H9 (cell line): Measurements from ENCODE around the gene UMAD1. TPM values are rescaled to one million over a fixed set of nuclear protein-coding genes. Genes with fewer than 3 reads are reported as not detected.

Experiments used
- DNase-seq: peaks from one replicate; pipeline ENCODE4 v3.0.0-alpha.2; 2017
- H2AFZ ChIP-seq: one replicate; pipeline ENCODE4 v1.6.1; 2013; ENCODE audit warnings: mild to moderate bottlenecking, low read length, control low read depth, moderate library complexity
- H2AK5ac ChIP-seq: 2 replicates; pipeline ENCODE4 v1.6.1; 2013; ENCODE audit warnings: low read length, control low read depth, mixed read lengths; ENCODE audit not compliant: insufficient read length
- H2BK120ac ChIP-seq: one replicate; pipeline ENCODE4 v1.6.1; 2013; ENCODE audit warnings: low read depth, mild to moderate bottlenecking, low read length, control low read depth, inconsistent platforms; ENCODE audit not compliant: poor library complexity, severe bottlenecking
- H2BK12ac ChIP-seq: 2 replicates; pipeline ENCODE4 v1.6.1; 2013; ENCODE audit warnings: low read length, control low read depth, mixed read lengths, low read depth; ENCODE audit not compliant: insufficient read length
- H2BK15ac ChIP-seq: 2 replicates; pipeline ENCODE4 v1.6.1; 2013; ENCODE audit warnings: low read depth, low read length, control low read depth
- H2BK20ac ChIP-seq: one replicate; pipeline ENCODE4 v1.6.1; 2013; ENCODE audit warnings: low read depth, mild to moderate bottlenecking, low read length, control low read depth, inconsistent platforms; ENCODE audit not compliant: poor library complexity, severe bottlenecking
- H2BK5ac ChIP-seq: 2 replicates; pipeline ENCODE4 v1.6.1; 2013; ENCODE audit warnings: low read length, control low read depth, mixed read lengths; ENCODE audit not compliant: insufficient read length
- H3K14ac ChIP-seq: 2 replicates; pipeline ENCODE4 v1.6.1; 2013; ENCODE audit warnings: low read length, control low read depth; ENCODE audit not compliant: insufficient read depth
- H3K18ac ChIP-seq: 2 replicates; pipeline ENCODE4 v1.6.1; 2013; ENCODE audit warnings: low read depth, mild to moderate bottlenecking, mixed read lengths, low read length, control low read depth; ENCODE audit not compliant: insufficient read length
- H3K23ac ChIP-seq: 2 replicates; pipeline ENCODE4 v1.6.1; 2013; ENCODE audit warnings: low read length, control low read depth, mixed read lengths, low read depth; ENCODE audit not compliant: insufficient read length
- H3K23me2 ChIP-seq: 2 replicates; pipeline ENCODE4 v1.6.1; 2013; ENCODE audit warnings: low read depth, mild to moderate bottlenecking, mixed read lengths, low read length, control low read depth; ENCODE audit not compliant: insufficient read length, poor library complexity, severe bottlenecking
- H3K27ac ChIP-seq: 2 replicates; pipeline ENCODE4 v1.5.1; 2013; ENCODE audit warnings: low read length, control low read depth, mixed read lengths, low read depth; ENCODE audit not compliant: insufficient read length
- H3K27me3 ChIP-seq: 2 replicates; pipeline ENCODE4 v1.6.1; 2013; ENCODE audit warnings: low read length, control low read depth, inconsistent platforms; ENCODE audit not compliant: insufficient read depth
- H3K4ac ChIP-seq: 2 replicates; pipeline ENCODE4 v1.6.1; 2013; ENCODE audit warnings: low read depth, mild to moderate bottlenecking, control low read depth, inconsistent platforms, low read length, moderate library complexity
- H3K4me1 ChIP-seq: 2 replicates; pipeline ENCODE4 v1.6.1; 2013; ENCODE audit warnings: low read length, control low read depth, inconsistent platforms; ENCODE audit not compliant: insufficient read depth
- H3K4me2 ChIP-seq: 2 replicates; pipeline ENCODE4 v1.6.1; 2013; ENCODE audit warnings: low read length, control low read depth, mixed read lengths; ENCODE audit not compliant: insufficient read length, insufficient read depth
- H3K56ac ChIP-seq: 2 replicates; pipeline ENCODE4 v1.6.1; 2013; ENCODE audit warnings: low read depth, mild to moderate bottlenecking, mixed read lengths, low read length, control low read depth; ENCODE audit not compliant: insufficient read length
- H3K79me1 ChIP-seq: 2 replicates; pipeline ENCODE4 v1.6.1; 2013; ENCODE audit warnings: low read depth, mild to moderate bottlenecking, moderate library complexity, low read length, control low read depth, inconsistent platforms; ENCODE audit not compliant: insufficient read depth, poor library complexity, severe bottlenecking
- H3K79me2 ChIP-seq: 2 replicates; pipeline ENCODE4 v1.6.1; 2013; ENCODE audit warnings: low read length, control low read depth, inconsistent platforms; ENCODE audit not compliant: insufficient read depth
- H3K9ac ChIP-seq: 2 replicates; pipeline ENCODE4 v1.6.1; 2013; ENCODE audit warnings: low read length, control low read depth, mixed read lengths; ENCODE audit not compliant: insufficient read length; ENCODE audit errors: extremely low read depth
- H3K9me3 ChIP-seq: one replicate; pipeline ENCODE4 v1.6.1; 2013; ENCODE audit warnings: low read depth, low read length, inconsistent platforms; ENCODE audit not compliant: control insufficient read depth
- H3T11ph ChIP-seq: one replicate; pipeline ENCODE4 v1.6.1; 2013; ENCODE audit warnings: mild to moderate bottlenecking, low read length, control low read depth, inconsistent platforms
- H4K20me1 ChIP-seq: one replicate; pipeline ENCODE4 v1.6.1; 2013; ENCODE audit not compliant: control insufficient read depth, insufficient read length, insufficient read depth
- H4K5ac ChIP-seq: 2 replicates; pipeline ENCODE4 v1.6.1; 2013; ENCODE audit warnings: low read depth, mild to moderate bottlenecking, mixed read lengths, low read length, control low read depth; ENCODE audit not compliant: insufficient read length
- H4K8ac ChIP-seq: replicated peaks from 2 replicates; pipeline ENCODE4 v1.6.1; 2013; ENCODE audit warnings: low read length, control low read depth, mixed read lengths, low read depth; ENCODE audit not compliant: insufficient read length
- H4K91ac ChIP-seq: 2 replicates; pipeline ENCODE4 v1.6.1; 2013; ENCODE audit warnings: low read depth, mild to moderate bottlenecking, moderate library complexity, mixed read lengths, low read length, control low read depth; ENCODE audit not compliant: insufficient read length
- H3K27ac Mint-ChIP-seq, 3 experiments: 2 replicates in 2 of 3; 3 replicates in 1 of 3; pipeline ENCODE4 v1.8.0; 2020 to 2021; ENCODE audit warnings: mixed read lengths in 3 of 3, mild to moderate bottlenecking in 1 of 3, moderate library complexity in 1 of 3
- H3K27me3 Mint-ChIP-seq: 2 replicates; pipeline ENCODE4 v1.8.0; 2021; ENCODE audit warnings: low read depth, mild to moderate bottlenecking, moderate library complexity, mixed read lengths
- H3K36me3 Mint-ChIP-seq, 3 experiments: 2 replicates in 2 of 3; 3 replicates in 1 of 3; pipeline ENCODE4 v1.8.0; 2020 to 2021; ENCODE audit warnings: low read depth in 3 of 3, mixed read lengths in 3 of 3; ENCODE audit not compliant: insufficient read depth in 1 of 3
- H3K4me1 Mint-ChIP-seq, 2 experiments: 2 replicates each; pipeline ENCODE4 v1.8.0; 2020; ENCODE audit warnings: mixed read lengths in 2 of 2
- H3K4me3 Mint-ChIP-seq, 2 experiments: 2 replicates in 1 of 2; 3 replicates in 1 of 2; pipeline ENCODE4 v1.8.0; 2020 to 2021; ENCODE audit warnings: mild to moderate bottlenecking in 2 of 2, mixed read lengths in 2 of 2, moderate library complexity in 1 of 2
- H3K9me3 Mint-ChIP-seq, 2 experiments: 2 replicates in 1 of 2; 3 replicates in 1 of 2; pipeline ENCODE4 v1.8.0; 2020; ENCODE audit warnings: mild to moderate bottlenecking in 2 of 2, mixed read lengths in 2 of 2, moderate library complexity in 1 of 2
- WGBS: extraction: QIAGEN DNeasy Blood & Tissue Kit; methylation state at CpG from one replicate; pipeline ENCODE4 v1.1.7; 2013; ENCODE audit warnings: missing lambda C conversion rate, low lambda C conversion rate, mixed read lengths; ENCODE audit not compliant: insufficient read length; ENCODE audit errors: extremely low coverage; 5-methylcytosine and 5-hydroxymethylcytosine counted together
- total RNA-seq: library from RNA; stranded (reverse); gene quantifications from 2 replicates; pipeline ENCODE4 v1.2.1, GENCODE V29; 2021
- TF ChIP-seq, protein P1 (sequence below): fragments of 200-600 bp; sonication (generic); conservative IDR thresholded peaks from 3 replicates; pipeline ENCODE4 v1.8.0; 2021; ENCODE audit warnings: antibody characterized with exemption, mild to moderate bottlenecking

The UMAD1 gene
- total RNA-seq, 1 experiment from 2014 or later: 8.9 TPM

DNA sequence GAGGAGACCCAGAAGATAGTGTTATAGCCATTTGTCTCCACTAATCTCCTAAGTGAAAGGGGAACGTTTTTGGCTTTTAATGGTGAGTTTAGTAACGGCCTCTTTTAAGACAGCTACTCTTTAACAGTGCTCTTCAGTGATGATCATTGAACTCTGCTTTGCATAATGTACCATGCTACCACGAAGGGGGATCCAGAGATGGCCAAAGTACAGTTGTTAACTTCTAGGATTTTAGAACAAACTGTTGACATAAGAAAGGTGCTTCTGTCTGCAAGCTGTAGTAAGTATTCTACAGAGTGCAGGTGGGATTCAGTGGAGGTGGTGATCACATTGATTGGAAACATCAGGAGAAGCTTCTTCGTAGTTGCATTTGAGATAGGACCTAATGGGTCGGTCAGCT, 192.0 kb downstream of the UMAD1 start:
- Histone ChIP-seq H3K56ac (no peak overlapping the region), H4K20me1 (no peaks in the 10 kb centered on the region), H3K23ac (no peak overlapping the region), H3K18ac (no peak overlapping the region), H2BK12ac (no peak overlapping the region), H2BK20ac (no peak overlapping the region), H3K4ac (no peak overlapping the region), H2AFZ (no peak overlapping the region), H3K4me1 (no peaks in the 10 kb centered on the region; the same call in 1 of the 2 replicates), H3K79me2 (no peaks in the 10 kb centered on the region), H3T11ph (no peak overlapping the region), H3K27ac (no peak overlapping the region), H2BK120ac (no peak overlapping the region), H3K27me3 (no peaks in the 10 kb centered on the region), H2AK5ac (no peak overlapping the region), H2BK5ac (no peak overlapping the region), H4K5ac (no peak overlapping the region), H3K23me2 (no peaks in the 10 kb centered on the region), H4K91ac (no peak overlapping the region), H3K9me3 (no peaks in the 10 kb centered on the region), H3K79me1 (no peaks in the 10 kb centered on the region), H3K9ac (no peak overlapping the region), H2BK15ac (no peak overlapping the region), H3K4me2 (no peak overlapping the region), H3K14ac (no peak overlapping the region), H4K8ac (no peak overlapping the region)
- no peak for DNase-seq
- H3K36me3 Mint-ChIP-seq: no peaks in the 10 kb centered on the region
- H3K4me1 Mint-ChIP-seq: peaks cover 14 to 22% of the 10 kb centered on the region in 2 experiments
- H3K27ac Mint-ChIP-seq: no peak overlapping the region; a peak in 1 of 7 replicates
- no CpG with 5 or more reads among the region's 5 CpGs for WGBS
- H3K4me3 Mint-ChIP-seq: no peak overlapping the region
- H3K27me3 Mint-ChIP-seq: no peaks in the 10 kb centered on the region
- H3K9me3 Mint-ChIP-seq: no peaks in the 10 kb centered on the region
- TF ChIP-seq, protein P1, sequence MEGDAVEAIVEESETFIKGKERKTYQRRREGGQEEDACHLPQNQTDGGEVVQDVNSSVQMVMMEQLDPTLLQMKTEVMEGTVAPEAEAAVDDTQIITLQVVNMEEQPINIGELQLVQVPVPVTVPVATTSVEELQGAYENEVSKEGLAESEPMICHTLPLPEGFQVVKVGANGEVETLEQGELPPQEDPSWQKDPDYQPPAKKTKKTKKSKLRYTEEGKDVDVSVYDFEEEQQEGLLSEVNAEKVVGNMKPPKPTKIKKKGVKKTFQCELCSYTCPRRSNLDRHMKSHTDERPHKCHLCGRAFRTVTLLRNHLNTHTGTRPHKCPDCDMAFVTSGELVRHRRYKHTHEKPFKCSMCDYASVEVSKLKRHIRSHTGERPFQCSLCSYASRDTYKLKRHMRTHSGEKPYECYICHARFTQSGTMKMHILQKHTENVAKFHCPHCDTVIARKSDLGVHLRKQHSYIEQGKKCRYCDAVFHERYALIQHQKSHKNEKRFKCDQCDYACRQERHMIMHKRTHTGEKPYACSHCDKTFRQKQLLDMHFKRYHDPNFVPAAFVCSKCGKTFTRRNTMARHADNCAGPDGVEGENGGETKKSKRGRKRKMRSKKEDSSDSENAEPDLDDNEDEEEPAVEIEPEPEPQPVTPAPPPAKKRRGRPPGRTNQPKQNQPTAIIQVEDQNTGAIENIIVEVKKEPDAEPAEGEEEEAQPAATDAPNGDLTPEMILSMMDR: no peak
